SK-N-MC (cell line): ENCODE measurements around the gene CAMK2G.

Source experiments
- EZH2 ChIP-seq: fragments of 200-600 bp; sonication (generic); IDR thresholded peaks from one replicate; pipeline ENCODE4 v1.6.1; 2017; ENCODE audit warnings: antibody characterized with exemption
- FOXP2 ChIP-seq: optimal IDR thresholded peaks from 2 replicates; pipeline ENCODE3; 2011; ENCODE audit warnings: mild to moderate bottlenecking, moderate library complexity; ENCODE audit not compliant: insufficient read depth; ENCODE audit errors: extremely low read length, control extremely low read depth
- POLR2AphosphoS5 ChIP-seq: IDR thresholded peaks from 2 replicates; pipeline ENCODE4 v1.6.1; 2012; ENCODE audit warnings: mild to moderate bottlenecking, low read depth, low read length, borderline replicate concordance

GRCh38 chr10:73872190-73872710 is 2.1 kb downstream of the CAMK2G start:
- no peak for TF ChIP-seq EZH2
- no peak for TF ChIP-seq POLR2AphosphoS5
- TF ChIP-seq FOXP2 = no peak
